ENCODE measurements around the gene MORC4.
"Not testable (repeated sequence)": the region's sequence is repeated elsewhere in the genome, so short reads cannot be mapped to it uniquely, and the experiment has no call there.

The MORC4 gene

GRCh38 chrX:106980952-106981626 is 18.9 kb downstream of the MORC4 start:
- no peaks in the 10 kb centered on the region for H3K79me2 ChIP-seq (ENCODE audit: insufficient read depth, low read length)

GRCh38 chrX:106976416-106976815 is 23.6 kb downstream of the MORC4 start:
- Histone ChIP-seq H3K4me2 (ENCODE audit: insufficient read depth, low read length) (no peak overlapping the region), H3K27ac (ENCODE audit: low read length) (no peak overlapping the region), H3K9ac (ENCODE audit: low read depth, low read length) (no peak overlapping the region), H3K4me3 (ENCODE audit: low read depth in 1 of 2, low read length in 2 of 2) (no peak overlapping the region), H3K36me3 (ENCODE audit: insufficient read depth, low read length) (no peaks in the 10 kb centered on the region), H3K79me2 (ENCODE audit: insufficient read depth, low read length) (no peaks in the 10 kb centered on the region), H2AFZ (ENCODE audit: low read depth, low read length) (no peak overlapping the region), H3K4me1 (ENCODE audit: insufficient read depth, low read length) (no peaks in the 10 kb centered on the region), H3K27me3 (ENCODE audit: insufficient read depth, low read length, poor library complexity) (no peaks in the 10 kb centered on the region), H4K20me1 (ENCODE audit: insufficient read depth, low read length) (no peaks in the 10 kb centered on the region), H3K9me3 (ENCODE audit: insufficient read depth, low read length, severe bottlenecking) (no peaks in the 10 kb centered on the region)
- no peak for TF ChIP-seq CTCF (IDR thresholded peaks at IDR 0.05; ENCODE audit: borderline replicate concordance, extremely low read depth, low read length, poor library complexity, severe bottlenecking)
- DNase-seq (no peak), ATAC-seq (ENCODE audit: insufficient read depth, low read depth) (no peak)

More at GRCh38 chrX:106980952-106981626, 18.9 kb downstream of the MORC4 start:
- H3K27ac ChIP-seq (ENCODE audit: low read length) = no peak overlapping the region
- no peak overlapping the region for H3K4me3 ChIP-seq (ENCODE audit: low read depth in 1 of 2, low read length in 2 of 2)
- H3K27me3 ChIP-seq (ENCODE audit: insufficient read depth, low read length, poor library complexity) = no peaks in the 10 kb centered on the region
- H4K20me1 ChIP-seq (ENCODE audit: insufficient read depth, low read length) = no peaks in the 10 kb centered on the region
- H3K36me3 ChIP-seq (ENCODE audit: insufficient read depth, low read length) = no peaks in the 10 kb centered on the region
- H3K4me2 ChIP-seq (ENCODE audit: insufficient read depth, low read length) = no peak overlapping the region
- ATAC-seq (ENCODE audit: insufficient read depth, low read depth) (no peak), DNase-seq (no peak)
- TF ChIP-seq EZH2 (IDR thresholded peaks at IDR 0.05; ENCODE audit: borderline replicate concordance, low read depth, low read length, severe bottlenecking) = no peak
- no peak overlapping the region for H2AFZ ChIP-seq (ENCODE audit: low read depth, low read length)
- H3K9me3 ChIP-seq (ENCODE audit: insufficient read depth, low read length, severe bottlenecking) = no peaks in the 10 kb centered on the region
- H3K9ac ChIP-seq (ENCODE audit: low read depth, low read length) = no peak overlapping the region
- H3K4me1 ChIP-seq (ENCODE audit: insufficient read depth, low read length) = no peaks in the 10 kb centered on the region

GRCh38 chrX:106973433-106974149 is 26.4 kb downstream of the MORC4 start:
- H3K9ac ChIP-seq (ENCODE audit: low read depth, low read length) = no peak overlapping the region
- no peaks in the 10 kb centered on the region for H4K20me1 ChIP-seq (ENCODE audit: insufficient read depth, low read length)
- DNase-seq = no peak
- H3K9me3 ChIP-seq (ENCODE audit: insufficient read depth, low read length, severe bottlenecking) = no peaks in the 10 kb centered on the region
- no peak overlapping the region for H3K4me3 ChIP-seq (ENCODE audit: low read depth in 1 of 2, low read length in 2 of 2)
- ATAC-seq (ENCODE audit: insufficient read depth, low read depth) = no peak
- no peaks in the 10 kb centered on the region for H3K27me3 ChIP-seq (ENCODE audit: insufficient read depth, low read length, poor library complexity)
- H3K27ac ChIP-seq (ENCODE audit: low read length) = no peak overlapping the region
- no peak for TF ChIP-seq EZH2 (IDR thresholded peaks at IDR 0.05; ENCODE audit: borderline replicate concordance, low read depth, low read length, severe bottlenecking)
- TF ChIP-seq CTCF (IDR thresholded peaks at IDR 0.05; ENCODE audit: borderline replicate concordance, extremely low read depth, low read length, poor library complexity, severe bottlenecking) = no peak
- H3K4me1 ChIP-seq (ENCODE audit: insufficient read depth, low read length) = no peaks in the 10 kb centered on the region
- no peak overlapping the region for H3K4me2 ChIP-seq (ENCODE audit: insufficient read depth, low read length)
- H2AFZ ChIP-seq (ENCODE audit: low read depth, low read length) = no peak overlapping the region
- no peaks in the 10 kb centered on the region for H3K36me3 ChIP-seq (ENCODE audit: insufficient read depth, low read length)
- no peaks in the 10 kb centered on the region for H3K79me2 ChIP-seq (ENCODE audit: insufficient read depth, low read length)

GRCh38 chrX:106972896-106973295 is 27.1 kb downstream of the MORC4 start:
- H2AFZ ChIP-seq (ENCODE audit: low read depth, low read length) = no peak overlapping the region
- ATAC-seq (ENCODE audit: insufficient read depth, low read depth) = no peak
- TF ChIP-seq EZH2 (IDR thresholded peaks at IDR 0.05; ENCODE audit: borderline replicate concordance, low read depth, low read length, severe bottlenecking) = no peak
- no peak for TF ChIP-seq CTCF (IDR thresholded peaks at IDR 0.05; ENCODE audit: borderline replicate concordance, extremely low read depth, low read length, poor library complexity, severe bottlenecking)
- no peak overlapping the region for H3K4me3 ChIP-seq (ENCODE audit: low read depth in 1 of 2, low read length in 2 of 2)
- no peaks in the 10 kb centered on the region for H4K20me1 ChIP-seq (ENCODE audit: insufficient read depth, low read length)
- no peaks in the 10 kb centered on the region for H3K9me3 ChIP-seq (ENCODE audit: insufficient read depth, low read length, severe bottlenecking)
- DNase-seq = no peak
- H3K79me2 ChIP-seq (ENCODE audit: insufficient read depth, low read length) = no peaks in the 10 kb centered on the region
- no peaks in the 10 kb centered on the region for H3K4me1 ChIP-seq (ENCODE audit: insufficient read depth, low read length)
- no peaks in the 10 kb centered on the region for H3K36me3 ChIP-seq (ENCODE audit: insufficient read depth, low read length)
- H3K27me3 ChIP-seq (ENCODE audit: insufficient read depth, low read length, poor library complexity) = no peaks in the 10 kb centered on the region
- no peak overlapping the region for H3K4me2 ChIP-seq (ENCODE audit: insufficient read depth, low read length)
- H3K27ac ChIP-seq (ENCODE audit: low read length) = no peak overlapping the region
- H3K9ac ChIP-seq (ENCODE audit: low read depth, low read length) = no peak overlapping the region

GRCh38 chrX:106966547-106966946 is 33.5 kb downstream of the MORC4 start:
- not testable (repeated sequence) for H3K4me2 ChIP-seq (ENCODE audit: insufficient read depth, low read length); ATAC-seq (ENCODE audit: insufficient read depth, low read depth); DNase-seq; H4K20me1 ChIP-seq (ENCODE audit: insufficient read depth, low read length); H3K4me1 ChIP-seq (ENCODE audit: insufficient read depth, low read length); H3K79me2 ChIP-seq (ENCODE audit: insufficient read depth, low read length); H3K9me3 ChIP-seq (ENCODE audit: insufficient read depth, low read length, severe bottlenecking); H3K27ac ChIP-seq (ENCODE audit: low read length); H3K9ac ChIP-seq (ENCODE audit: low read depth, low read length); H3K36me3 ChIP-seq (ENCODE audit: insufficient read depth, low read length); H3K27me3 ChIP-seq (ENCODE audit: insufficient read depth, low read length, poor library complexity); H2AFZ ChIP-seq (ENCODE audit: low read depth, low read length); H3K4me3 ChIP-seq (ENCODE audit: low read depth in 1 of 2, low read length in 2 of 2)

All from DND-41 (cell line).